OCI-LY7 (cell line): Measurements from ENCODE around the gene TPSG1.

Source experiments
- EZH2phosphoT487 ChIP-seq: fragments of 200-600 bp; sonication (generic); IDR thresholded peaks from 2 replicates; pipeline ENCODE4 v1.6.1; 2018; ENCODE audit warnings: low read depth, borderline replicate concordance, mild to moderate bottlenecking, mixed run types, antibody characterized with exemption, low read length, moderate library complexity, mixed read lengths
- TF ChIP-seq, protein P1 (sequence below): fragments of 200-600 bp; sonication (generic); conservative IDR thresholded peaks from 2 replicates; pipeline ENCODE4 v1.5.1; 2014; ENCODE audit warnings: mild to moderate bottlenecking, antibody characterized with exemption, low read length, moderate library complexity, mixed read lengths

DNA sequence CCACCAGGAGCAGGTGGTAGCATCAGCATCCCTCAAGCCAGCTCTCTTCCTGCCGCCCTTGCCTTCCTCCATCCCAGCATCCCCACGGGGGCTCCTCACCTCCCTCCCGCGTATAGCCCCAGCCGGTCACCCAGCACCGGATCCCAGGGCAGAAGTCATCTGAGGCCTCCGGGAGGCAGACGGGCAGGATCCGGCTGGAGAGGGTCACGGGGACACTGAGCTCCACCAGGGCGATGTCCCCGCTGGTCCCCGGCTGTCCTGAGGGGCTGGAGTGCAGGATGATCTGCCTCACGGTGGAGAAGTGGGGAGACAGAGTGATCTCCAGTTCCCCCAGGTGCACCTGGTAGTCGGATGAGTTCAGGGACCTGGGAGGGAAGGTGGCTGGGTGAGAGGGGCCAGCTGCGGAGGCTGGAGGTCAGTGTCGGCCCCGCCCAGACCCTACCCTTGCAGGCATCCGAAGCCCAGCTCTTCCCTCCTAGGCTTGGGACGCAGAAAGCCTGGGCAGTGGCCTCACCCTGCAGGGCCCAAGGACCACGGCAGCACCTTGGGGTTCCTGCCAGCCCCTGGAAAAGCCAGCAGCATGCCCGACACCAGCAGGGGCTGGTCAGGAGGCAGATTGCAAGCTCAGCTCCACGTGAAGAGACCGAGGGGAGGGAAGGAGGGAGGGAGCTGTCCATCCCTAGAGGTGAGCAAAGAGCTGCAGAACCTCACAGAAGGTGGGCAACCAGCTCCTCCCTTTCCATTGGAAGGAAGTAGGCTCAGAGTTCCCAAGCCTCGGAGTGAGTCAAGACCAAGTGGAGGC lies 2.3 kb downstream of the TPSG1 start:
- TF ChIP-seq, protein P1, sequence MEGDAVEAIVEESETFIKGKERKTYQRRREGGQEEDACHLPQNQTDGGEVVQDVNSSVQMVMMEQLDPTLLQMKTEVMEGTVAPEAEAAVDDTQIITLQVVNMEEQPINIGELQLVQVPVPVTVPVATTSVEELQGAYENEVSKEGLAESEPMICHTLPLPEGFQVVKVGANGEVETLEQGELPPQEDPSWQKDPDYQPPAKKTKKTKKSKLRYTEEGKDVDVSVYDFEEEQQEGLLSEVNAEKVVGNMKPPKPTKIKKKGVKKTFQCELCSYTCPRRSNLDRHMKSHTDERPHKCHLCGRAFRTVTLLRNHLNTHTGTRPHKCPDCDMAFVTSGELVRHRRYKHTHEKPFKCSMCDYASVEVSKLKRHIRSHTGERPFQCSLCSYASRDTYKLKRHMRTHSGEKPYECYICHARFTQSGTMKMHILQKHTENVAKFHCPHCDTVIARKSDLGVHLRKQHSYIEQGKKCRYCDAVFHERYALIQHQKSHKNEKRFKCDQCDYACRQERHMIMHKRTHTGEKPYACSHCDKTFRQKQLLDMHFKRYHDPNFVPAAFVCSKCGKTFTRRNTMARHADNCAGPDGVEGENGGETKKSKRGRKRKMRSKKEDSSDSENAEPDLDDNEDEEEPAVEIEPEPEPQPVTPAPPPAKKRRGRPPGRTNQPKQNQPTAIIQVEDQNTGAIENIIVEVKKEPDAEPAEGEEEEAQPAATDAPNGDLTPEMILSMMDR, result no peak
- no peak for TF ChIP-seq EZH2phosphoT487
